BJ (cell line): ENCODE results near the gene MT1G. TPM values are rescaled to one million over a fixed set of nuclear protein-coding genes. Genes with fewer than 3 reads are reported as not detected.

Experiments used
- CTCF ChIA-PET: fragments of 350-600 bp; formaldehyde crosslinking; extraction: SDS; loops from one replicate; lab custom pipeline; 2021; ENCODE audit warnings: antibody characterized with exemption, inconsistent platforms; lab: Yijun Ruan, JAX
- POLR2A ChIA-PET: fragments of 300-600 bp; sonication (Branson Sonifier 250); formaldehyde crosslinking; extraction: SDS; loops from one replicate; lab custom pipeline; 2021; ENCODE audit warnings: antibody characterized with exemption; lab: Charles Lee
- DNase-seq: peaks from one replicate; pipeline ENCODE4 v3.0.0-alpha.2; 2011; ENCODE audit warnings: low read depth
- H3K27me3 ChIP-seq: 2 replicates; pipeline ENCODE4 v1.6.0; 2011; ENCODE audit warnings: low read length; ENCODE audit not compliant: control insufficient read depth, insufficient read depth
- H3K36me3 ChIP-seq: 2 replicates; pipeline ENCODE4 v1.5.1; 2011; ENCODE audit warnings: low read length; ENCODE audit not compliant: control insufficient read depth, insufficient read depth
- H3K4me3 ChIP-seq: 2 replicates; pipeline ENCODE4 v1.5.1; 2011; ENCODE audit warnings: low read depth, mild to moderate bottlenecking, control low read depth, low read length
- CTCF ChIP-seq: IDR thresholded peaks from 2 replicates; pipeline ENCODE4 v1.5.1; 2011; ENCODE audit warnings: low read depth, mild to moderate bottlenecking, control low read depth, inconsistent platforms, low read length, moderate library complexity; ENCODE audit not compliant: insufficient read depth
- polyA plus RNA-seq: library from polyadenylated mRNA; depleted of rRNA; stranded (reverse); fragments of >200 nt; gene quantifications from 2 replicates; pipeline ENCODE4 v1.2.3, GENCODE V29; 2011

MT1G gene
- polyA plus RNA-seq, 1 experiment: 2.9 TPM

DNA sequence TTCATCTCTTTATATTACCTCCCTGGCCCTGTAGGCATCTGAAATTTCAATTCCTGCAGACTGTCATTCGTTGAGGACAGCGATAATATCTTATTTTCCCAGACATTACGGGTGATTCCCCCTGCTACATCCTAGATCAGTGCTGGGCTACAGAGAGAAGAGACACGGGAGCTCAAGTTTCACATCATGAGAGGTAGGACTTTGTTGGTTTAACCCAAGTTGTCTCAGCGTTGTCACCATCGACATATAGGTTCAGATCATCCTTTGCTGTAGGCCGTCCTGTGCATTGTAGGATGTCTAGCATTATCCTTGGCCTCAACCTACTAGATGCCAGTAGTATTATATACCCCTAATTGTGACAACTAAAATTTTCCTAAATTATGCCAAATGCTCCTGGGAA is 33.7 kb upstream of the MT1G start:
- ChIA-PET POLR2A (interaction anchor here (1.2 kb wide), 1 partner anchor 76 kb away, joined by 4 read pairs; the partner anchor contains the start of gene MT1E), CTCF (interaction anchor here (0.7 to 4.9 kb wide), 45 partner anchors 9 to 756 kb away, joined by 3 to 100 read pairs (median 4); partner anchors contain the start of genes MT1E, MT1X and MT2A)
- H3K36me3 ChIP-seq: no peaks in the 10 kb centered on the region
- no peak for DNase-seq
- H3K4me3 ChIP-seq: no peak overlapping the region
- H3K27me3 ChIP-seq: no peaks in the 10 kb centered on the region; the same call in 1 of the 2 replicates
- TF ChIP-seq CTCF: no peak

- POLR2A ChIA-PET: no interaction called here
- no peak for TF ChIP-seq CTCF
- no peak overlapping the region for H3K4me3 ChIP-seq
- no peaks in the 10 kb centered on the region for H3K36me3 ChIP-seq
- CTCF ChIA-PET: interaction anchor here (0.7 to 4.9 kb wide), 15 partner anchors 8 to 367 kb away, joined by 3 to 100 read pairs (median 5); no protein-coding TSS in a partner anchor
- H3K27me3 ChIP-seq: no peaks in the 10 kb centered on the region; the same call in 1 of the 2 replicates
- DNase-seq: no peak
Observed at GRCh38 chr16:56700631-56701030, 32.8 kb upstream of the MT1G start.

DNA sequence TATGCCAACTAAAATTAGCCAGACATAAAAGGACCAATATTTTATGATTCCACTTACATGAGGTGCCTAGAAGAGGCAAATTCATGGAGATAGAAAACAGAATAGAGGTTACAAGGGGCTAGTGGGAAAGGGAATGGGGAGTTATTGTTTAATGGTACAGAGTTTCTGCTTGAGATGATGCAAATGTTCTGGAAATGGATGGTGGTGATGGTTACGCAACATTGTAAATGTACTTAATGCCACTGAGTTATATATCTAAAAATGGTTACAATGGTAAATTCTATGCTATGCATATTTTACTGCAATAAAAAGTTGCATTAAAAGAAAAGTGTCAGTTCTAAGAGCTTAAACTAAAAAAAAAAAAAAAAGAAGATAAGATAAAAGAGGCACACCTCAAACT is 32.3 kb upstream of the MT1G start:
- no peaks in the 10 kb centered on the region for H3K36me3 ChIP-seq
- no peak overlapping the region for H3K4me3 ChIP-seq
- ChIA-PET CTCF (interaction anchor here (0.7 to 4.9 kb wide), 6 partner anchors 26 to 367 kb away, joined by 3 to 100 read pairs (median 8); no protein-coding TSS in a partner anchor), POLR2A (no interaction called here)
- TF ChIP-seq CTCF: no peak
- no peak for DNase-seq
- no peaks in the 10 kb centered on the region; the same call in 1 of the 2 replicates for H3K27me3 ChIP-seq

GRCh38 chr16:56697456-56698155 is 29.7 kb upstream of the MT1G start:
- no peak for DNase-seq
- CTCF ChIA-PET: interaction anchor here (0.9 to 1.3 kb wide), 4 partner anchors 97 to 184 kb away, joined by 3 to 5 read pairs (median 3); no protein-coding TSS in a partner anchor
- no peak for TF ChIP-seq CTCF
- POLR2A ChIA-PET: no interaction called here
- Histone ChIP-seq H3K4me3 (no peak overlapping the region), H3K36me3 (no peaks in the 10 kb centered on the region), H3K27me3 (no peaks in the 10 kb centered on the region)

GRCh38 chr16:56695246-56695645 is 27.4 kb upstream of the MT1G start:
- POLR2A ChIA-PET: no interaction called here
- CTCF ChIA-PET: no interaction called here
- no peak overlapping the region for H3K4me3 ChIP-seq
- DNase-seq: no peak
- TF ChIP-seq CTCF: no peak
- no peaks in the 10 kb centered on the region for H3K27me3 ChIP-seq
- no peaks in the 10 kb centered on the region for H3K36me3 ChIP-seq
